OCI-LY7 (cell line): Measurements from ENCODE around the gene BRI3BP.

Source experiments
- EZH2phosphoT487 ChIP-seq: fragments of 200-600 bp; sonication (generic); IDR thresholded peaks from 2 replicates; pipeline ENCODE4 v1.6.1; 2018; ENCODE audit warnings: low read depth, borderline replicate concordance, mild to moderate bottlenecking, mixed run types, antibody characterized with exemption, low read length, moderate library complexity, mixed read lengths
- TF ChIP-seq, protein P1 (sequence below): fragments of 200-600 bp; sonication (generic); conservative IDR thresholded peaks from 2 replicates; pipeline ENCODE4 v1.5.1; 2014; ENCODE audit warnings: mild to moderate bottlenecking, antibody characterized with exemption, low read length, moderate library complexity, mixed read lengths

DNA sequence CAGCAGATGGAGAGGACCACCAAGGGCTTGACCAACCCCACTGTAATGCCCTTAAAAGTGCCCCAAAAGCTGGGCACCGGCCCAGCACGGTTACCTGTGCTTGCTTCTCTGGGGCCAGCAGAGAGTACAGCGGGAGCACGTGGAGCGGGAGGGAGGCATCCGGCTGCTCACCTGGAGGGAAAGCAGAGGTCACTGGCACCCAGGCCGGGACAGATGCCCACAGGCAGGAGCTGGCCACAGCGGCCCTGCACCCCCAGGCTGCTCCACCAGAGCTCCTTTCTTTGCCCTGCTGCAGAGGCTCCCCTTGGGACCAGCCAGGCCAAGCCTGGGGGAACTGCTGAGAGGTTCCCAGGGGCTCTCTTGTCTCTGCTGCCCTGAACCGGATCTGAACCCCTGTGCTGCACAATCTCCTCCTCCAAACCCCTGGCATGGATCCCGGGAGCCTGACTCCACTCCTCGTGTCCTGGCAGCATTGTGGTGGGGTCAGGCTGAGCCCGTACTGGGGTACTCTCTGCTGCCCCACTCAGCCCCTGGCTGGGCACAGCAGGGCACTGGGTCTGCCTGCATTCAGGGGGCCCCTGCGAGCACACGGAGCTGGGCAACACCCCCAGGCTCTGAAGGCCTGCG is 28.5 kb upstream of the BRI3BP start:
- no peak for TF ChIP-seq EZH2phosphoT487
- TF ChIP-seq, protein P1, sequence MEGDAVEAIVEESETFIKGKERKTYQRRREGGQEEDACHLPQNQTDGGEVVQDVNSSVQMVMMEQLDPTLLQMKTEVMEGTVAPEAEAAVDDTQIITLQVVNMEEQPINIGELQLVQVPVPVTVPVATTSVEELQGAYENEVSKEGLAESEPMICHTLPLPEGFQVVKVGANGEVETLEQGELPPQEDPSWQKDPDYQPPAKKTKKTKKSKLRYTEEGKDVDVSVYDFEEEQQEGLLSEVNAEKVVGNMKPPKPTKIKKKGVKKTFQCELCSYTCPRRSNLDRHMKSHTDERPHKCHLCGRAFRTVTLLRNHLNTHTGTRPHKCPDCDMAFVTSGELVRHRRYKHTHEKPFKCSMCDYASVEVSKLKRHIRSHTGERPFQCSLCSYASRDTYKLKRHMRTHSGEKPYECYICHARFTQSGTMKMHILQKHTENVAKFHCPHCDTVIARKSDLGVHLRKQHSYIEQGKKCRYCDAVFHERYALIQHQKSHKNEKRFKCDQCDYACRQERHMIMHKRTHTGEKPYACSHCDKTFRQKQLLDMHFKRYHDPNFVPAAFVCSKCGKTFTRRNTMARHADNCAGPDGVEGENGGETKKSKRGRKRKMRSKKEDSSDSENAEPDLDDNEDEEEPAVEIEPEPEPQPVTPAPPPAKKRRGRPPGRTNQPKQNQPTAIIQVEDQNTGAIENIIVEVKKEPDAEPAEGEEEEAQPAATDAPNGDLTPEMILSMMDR = no peak
